Neural progenitor cell (in vitro differentiated cells): ENCODE measurements around the gene INTS6L.

ENCODE experiments used
- EZH2 ChIP-seq: fragments of 200-600 bp; sonication (generic); IDR thresholded peaks from 2 replicates; pipeline ENCODE4 v1.6.1; 2017; ENCODE audit warnings: antibody characterized with exemption, mild to moderate bottlenecking, moderate library complexity
- EZH2phosphoT487 ChIP-seq: fragments of 200-600 bp; sonication (generic); IDR thresholded peaks from 2 replicates; pipeline ENCODE4 v1.6.1; 2017; ENCODE audit warnings: antibody characterized with exemption
- TF ChIP-seq, protein P1 (sequence below): fragments of 200-600 bp; sonication (generic); IDR thresholded peaks from 2 replicates; pipeline ENCODE4 v1.5.1; 2017; ENCODE audit warnings: antibody characterized with exemption, mild to moderate bottlenecking

DNA sequence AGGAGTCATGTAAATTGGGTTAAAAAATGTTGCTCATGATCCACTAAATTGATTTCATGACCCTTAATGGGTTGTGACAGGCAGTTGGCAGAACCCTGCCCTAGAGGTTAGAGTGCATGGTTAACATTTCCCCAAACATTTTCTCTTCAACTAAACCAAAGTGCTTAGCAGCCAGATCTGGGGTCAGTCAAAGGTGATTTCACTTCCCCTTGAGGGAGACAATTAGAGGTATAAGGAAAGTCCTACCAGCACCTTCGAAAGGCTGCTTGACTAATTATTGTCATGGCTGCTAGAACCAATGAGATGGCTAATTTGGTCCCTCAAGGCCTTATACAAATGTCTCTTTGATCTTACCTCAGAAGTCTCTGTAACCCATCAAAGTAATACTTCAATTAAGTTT is 30.9 kb upstream of the INTS6L start:
- no peak for TF ChIP-seq EZH2
- TF ChIP-seq EZH2phosphoT487: no peak
- TF ChIP-seq, protein P1, sequence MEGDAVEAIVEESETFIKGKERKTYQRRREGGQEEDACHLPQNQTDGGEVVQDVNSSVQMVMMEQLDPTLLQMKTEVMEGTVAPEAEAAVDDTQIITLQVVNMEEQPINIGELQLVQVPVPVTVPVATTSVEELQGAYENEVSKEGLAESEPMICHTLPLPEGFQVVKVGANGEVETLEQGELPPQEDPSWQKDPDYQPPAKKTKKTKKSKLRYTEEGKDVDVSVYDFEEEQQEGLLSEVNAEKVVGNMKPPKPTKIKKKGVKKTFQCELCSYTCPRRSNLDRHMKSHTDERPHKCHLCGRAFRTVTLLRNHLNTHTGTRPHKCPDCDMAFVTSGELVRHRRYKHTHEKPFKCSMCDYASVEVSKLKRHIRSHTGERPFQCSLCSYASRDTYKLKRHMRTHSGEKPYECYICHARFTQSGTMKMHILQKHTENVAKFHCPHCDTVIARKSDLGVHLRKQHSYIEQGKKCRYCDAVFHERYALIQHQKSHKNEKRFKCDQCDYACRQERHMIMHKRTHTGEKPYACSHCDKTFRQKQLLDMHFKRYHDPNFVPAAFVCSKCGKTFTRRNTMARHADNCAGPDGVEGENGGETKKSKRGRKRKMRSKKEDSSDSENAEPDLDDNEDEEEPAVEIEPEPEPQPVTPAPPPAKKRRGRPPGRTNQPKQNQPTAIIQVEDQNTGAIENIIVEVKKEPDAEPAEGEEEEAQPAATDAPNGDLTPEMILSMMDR: no peak
